ENCODE results near the gene KCND3.

The KCND3 gene

GRCh38 chr1:111738133-111738435 lies 251.4 kb downstream of the KCND3 start:
- no peak for DNase-seq

DNA sequence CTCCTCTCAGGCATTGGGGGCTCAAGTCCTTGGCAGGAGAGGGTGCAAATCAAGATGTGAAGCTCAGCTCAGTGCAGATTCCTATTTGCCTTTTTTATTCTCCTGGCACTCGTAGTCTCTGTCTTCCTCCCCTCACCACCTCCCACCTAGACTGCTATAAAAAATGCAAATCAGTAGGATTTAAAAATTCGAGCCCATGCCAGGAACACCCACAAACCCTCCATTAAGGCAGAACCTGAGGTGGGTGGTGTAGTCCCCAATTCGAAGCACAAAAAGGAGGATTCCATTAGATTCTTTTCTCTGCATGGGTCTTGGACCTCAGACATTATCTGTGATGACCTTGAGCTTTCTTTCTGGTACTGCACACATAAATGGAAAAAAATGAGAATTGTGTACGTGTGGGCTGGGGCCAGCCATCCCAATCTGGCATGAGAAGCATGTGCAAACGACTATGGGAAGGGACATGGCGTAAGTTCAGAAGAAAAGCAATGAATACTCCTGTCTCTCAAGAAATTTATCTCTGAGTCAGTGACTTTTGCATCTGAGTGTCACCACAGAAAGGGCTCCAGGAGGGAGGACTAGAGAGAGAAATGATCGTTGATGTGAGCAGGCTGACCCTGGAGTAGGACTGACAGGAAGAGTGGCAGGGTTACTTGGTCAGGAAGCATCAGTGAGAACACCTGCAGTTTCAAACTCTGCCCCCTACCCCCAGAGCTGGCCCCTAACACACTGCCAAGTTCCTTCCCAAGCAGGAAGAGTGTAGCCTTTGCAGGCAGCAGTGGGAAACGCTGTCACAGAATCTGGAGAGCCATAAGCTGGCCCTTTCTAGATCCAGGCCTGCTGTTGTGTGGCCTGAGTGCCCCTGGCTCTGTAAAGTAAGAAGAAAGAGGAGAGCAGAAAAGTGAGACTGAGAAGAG lies 252.0 kb downstream of the KCND3 start:
- DNase-seq: peak; percentile 34

DNA sequence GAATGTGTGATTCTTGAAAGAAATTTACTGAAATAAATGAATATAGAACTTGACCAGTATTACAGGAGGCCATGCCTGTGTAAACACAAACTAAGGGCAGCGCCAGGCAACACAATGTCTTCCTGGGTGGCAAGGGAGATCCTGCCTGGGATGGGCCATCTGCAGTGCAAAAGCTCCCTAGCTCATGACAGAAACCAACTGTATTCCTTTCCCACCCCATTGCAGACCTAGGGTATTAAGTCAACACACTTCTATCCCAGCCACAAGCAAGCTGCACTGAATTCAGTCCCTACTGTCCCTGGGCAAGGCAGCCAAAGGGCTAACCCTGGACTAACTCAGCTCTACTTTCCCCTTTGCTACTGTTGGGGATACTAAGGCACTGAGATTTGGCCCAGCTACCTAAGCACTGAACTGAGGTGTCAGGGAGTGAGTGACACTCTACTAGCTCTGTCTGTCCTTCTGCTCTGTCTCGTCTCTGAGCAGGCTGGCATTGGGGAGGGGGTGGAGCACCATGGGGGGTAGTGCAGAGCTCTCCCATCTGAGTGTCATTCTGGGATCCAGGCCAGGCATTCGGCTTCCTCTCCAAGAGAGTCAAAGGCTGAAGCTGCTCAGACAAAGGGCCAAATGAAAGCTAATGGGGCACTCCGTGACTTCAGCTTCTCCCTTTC lies 252.8 kb downstream of the KCND3 start:
- peak; percentile 60 for DNase-seq

DNA sequence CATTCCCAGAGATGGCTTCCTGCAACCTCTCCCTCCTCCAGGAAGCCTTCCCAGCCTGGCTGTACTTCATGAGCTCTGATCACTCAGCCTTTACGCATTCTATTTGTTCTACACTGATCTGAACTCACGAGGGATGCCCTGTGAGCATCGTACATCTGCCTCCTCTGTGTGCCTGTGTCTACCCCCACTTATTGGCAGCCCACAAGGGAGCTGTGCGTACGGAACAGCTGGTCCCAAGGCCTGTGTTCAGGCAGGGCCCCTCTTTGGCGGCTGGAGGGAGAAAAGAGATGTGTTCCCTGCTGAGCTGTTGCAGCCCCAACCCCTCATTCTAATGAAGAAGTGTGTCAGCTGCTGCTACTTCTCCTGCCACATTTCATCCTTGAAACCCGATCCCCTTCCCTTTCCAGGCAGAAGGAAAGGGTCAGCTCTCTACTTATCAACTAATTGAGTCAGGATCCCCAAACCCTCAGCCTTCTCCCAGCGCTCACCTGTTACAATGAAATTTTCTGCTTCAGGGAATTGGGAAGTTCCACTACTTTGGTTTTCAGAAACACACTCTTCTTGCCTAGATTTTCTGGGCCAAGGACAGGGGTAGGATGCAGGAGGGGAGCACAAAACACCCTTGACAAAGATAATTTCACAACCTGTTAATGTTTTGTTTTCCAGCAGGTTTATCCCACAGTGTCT lies 253.5 kb downstream of the KCND3 start:
- peak; percentile 41 for DNase-seq

DNA sequence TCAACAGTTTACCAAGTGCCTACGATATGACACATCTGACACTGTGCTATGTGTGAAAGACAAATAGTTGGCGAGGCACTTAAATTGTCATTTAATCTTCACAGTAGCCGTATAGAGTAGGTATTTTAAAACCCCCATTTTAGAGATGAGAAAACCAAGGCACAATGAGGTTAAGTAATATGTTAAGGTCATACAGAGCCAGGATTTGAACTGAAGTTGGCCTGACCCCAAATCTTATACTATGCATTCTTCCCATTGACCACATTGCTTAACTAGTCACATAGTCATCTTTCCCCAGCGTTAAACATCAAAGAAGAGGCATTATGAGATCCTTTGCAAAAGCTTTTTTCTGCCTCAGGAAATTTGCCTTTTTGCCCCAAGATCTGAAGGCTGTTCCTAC lies 254.1 kb downstream of the KCND3 start:
- peak; percentile 64 for DNase-seq

DNA sequence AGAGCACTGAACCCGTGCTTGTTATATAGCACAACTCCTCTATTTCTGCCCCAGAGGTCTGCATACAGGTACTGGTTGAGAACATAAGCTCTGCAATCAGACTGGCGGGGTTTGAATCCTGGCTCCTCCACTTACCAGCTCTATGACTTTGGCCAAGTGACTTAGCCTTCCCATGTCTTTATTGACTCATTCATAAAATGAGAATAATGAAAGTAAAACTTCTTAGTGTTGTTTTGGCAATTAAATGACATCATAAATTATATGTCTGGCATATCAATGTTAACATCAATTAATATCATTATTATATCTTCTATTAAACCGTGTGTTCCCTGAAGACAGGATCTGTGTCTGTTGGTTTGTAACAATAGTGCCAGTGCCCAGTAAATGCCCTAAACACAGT lies 254.6 kb downstream of the KCND3 start:
- no peak for DNase-seq

GRCh38 chr1:111734426-111734825 lies 255.0 kb downstream of the KCND3 start:
- DNase-seq: no peak

GRCh38 chr1:111733992-111734341 lies 255.5 kb downstream of the KCND3 start:
- no peak for DNase-seq

- peak; percentile 78 for DNase-seq
These were observed 256.1 kb downstream of the KCND3 start for GRCh38 chr1:111733183-111733991.

DNA sequence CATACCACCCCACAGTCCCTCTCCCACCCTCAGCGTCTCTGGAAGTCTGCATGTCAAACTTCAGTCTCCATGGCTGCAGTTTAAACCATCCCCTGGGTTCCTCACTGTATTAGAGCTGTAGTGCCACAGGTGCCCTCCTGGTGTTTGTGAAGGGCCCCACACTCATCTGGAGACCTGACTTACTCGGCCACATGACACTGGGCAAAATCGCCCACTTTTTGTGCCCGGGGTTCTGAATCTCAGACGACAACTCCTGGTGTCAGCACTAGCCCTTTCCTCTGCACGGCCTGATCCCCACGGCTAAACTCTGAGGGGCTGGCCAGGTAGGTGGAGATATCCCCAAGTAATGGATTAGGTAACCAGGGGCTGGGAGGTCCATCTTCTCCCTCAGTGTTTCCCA lies 256.8 kb downstream of the KCND3 start:
- DNase-seq: no peak

DNA sequence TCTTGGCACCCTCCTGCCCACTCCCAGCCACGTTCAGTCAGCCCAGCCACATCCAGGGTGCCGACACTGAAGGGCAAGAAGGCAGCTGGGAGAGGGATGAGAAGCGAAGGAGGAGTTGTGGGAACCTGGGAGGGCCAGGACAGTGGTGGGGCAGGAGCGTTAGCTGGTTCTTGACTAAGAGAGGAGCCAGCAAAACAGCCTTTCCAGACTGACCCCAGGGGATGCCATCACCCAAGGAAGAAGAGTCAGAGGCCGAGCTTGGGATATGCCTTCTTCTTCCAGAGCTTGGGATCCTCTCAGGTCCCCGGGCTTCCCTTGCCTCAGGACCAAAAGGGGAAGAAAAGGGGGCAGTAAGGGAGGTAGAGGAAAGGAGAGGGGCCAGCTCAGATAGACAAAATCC lies 257.5 kb downstream of the KCND3 start:
- DNase-seq: no peak

DNA sequence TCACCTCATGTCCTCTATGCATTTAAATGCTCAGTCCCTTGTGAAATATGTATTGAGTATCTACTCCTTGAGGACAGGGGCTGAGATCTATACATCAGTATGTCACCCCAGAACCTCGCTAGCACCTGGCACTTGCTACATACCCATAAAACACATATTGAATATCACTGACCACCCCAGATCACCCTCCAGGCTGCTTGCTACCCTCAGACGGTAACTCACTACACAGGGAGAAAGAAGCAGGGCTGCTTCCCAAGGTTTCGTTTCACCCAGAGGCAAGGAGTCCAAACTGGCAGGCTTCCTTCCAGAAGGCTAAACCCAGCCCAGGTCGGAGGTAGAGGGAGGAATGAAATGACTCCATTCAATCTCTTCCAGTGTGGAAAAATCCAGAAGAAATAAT lies 258.8 kb downstream of the KCND3 start:
- no peak for DNase-seq

DNA sequence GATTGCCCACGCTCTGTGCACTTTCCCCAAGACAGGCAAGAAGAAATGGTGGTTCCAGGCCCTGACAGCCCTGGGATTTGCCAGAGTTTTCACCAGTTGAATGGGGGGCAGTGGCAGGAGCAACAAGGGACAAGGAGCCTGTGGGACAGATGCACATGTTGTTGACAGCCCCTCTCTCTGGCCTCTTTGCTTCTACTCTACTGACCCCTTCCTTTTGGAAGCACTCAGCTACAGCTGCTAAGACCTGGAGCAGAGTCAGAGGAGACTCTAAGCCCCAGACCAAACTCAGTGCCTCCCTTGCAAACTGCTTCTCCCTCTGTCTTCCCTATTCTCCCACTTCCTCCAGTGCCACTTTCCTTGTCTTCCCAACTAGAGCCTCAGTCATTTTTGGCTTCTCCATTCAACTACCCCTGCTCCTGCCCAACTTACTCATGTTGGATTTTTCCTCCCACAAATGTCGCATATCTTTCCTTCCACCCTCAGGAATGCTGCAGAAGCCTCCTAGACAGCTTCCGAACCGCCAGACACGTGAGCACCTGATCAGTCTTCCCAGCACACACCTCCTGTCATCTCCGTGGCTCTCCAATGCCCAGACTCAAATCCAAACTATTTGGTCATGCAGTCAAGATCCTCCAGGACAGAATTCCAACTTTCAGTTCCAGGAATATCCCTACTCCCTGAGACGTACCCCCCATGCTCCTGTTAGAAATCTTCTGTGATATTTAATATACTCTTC lies 259.4 kb downstream of the KCND3 start:
- peak; percentile 28 for DNase-seq

DNA sequence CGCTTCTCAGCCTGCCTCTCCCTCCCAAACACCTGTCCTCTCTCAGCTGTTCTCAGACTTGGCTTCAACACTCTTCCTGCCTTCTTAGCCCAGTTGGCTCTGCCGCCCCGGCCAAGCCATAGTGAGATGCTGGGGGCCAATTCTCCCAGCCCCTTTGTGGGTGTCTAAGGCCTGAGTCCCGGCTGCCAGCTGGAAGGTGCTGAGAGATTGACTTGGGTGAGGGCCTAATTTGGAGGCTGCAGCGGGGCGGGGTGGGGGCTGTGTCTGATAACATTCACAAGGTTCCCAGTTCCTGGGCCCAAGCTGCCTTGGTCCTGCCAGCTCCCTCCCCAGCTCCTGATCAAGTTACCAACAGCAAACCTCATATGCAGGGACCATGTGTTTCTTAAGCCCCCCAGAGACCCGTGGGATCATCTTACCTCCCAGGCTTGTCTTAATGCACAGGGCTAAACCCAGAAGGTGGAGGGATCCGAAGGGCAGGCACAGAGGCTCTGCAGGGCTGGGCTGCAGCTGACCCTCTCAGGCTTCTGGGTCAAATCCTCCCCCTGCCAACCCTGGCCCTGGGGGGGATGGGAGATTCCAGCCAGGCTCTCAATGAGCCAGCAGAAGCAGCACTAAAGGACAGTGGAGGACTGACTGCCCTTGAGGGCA lies 260.1 kb downstream of the KCND3 start:
- no peak for DNase-seq

GRCh38 chr1:111727056-111727455 lies 262.4 kb downstream of the KCND3 start:
- DNase-seq: no peak

DNA sequence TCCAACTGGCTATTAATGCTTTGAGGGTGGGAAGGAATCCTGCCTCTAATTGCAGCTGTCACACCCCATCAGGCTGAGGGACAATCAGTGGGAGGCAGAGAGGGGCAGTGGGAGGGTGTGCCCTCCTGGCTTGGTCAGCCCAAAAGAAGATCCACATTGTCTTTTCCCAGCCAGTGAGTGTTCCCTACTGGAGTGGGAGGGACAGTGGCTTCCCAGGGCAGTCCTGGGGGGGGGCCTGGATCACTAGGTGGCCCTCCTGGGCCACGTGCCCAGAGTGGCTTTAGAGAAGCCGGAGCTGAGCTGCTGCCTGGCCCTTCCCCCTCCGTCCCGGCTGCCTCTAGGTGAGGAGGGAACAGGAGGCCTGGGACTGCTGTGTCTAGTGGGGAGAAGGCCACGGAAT lies 264.3 kb downstream of the KCND3 start:
- DNase-seq: no peak

DNA sequence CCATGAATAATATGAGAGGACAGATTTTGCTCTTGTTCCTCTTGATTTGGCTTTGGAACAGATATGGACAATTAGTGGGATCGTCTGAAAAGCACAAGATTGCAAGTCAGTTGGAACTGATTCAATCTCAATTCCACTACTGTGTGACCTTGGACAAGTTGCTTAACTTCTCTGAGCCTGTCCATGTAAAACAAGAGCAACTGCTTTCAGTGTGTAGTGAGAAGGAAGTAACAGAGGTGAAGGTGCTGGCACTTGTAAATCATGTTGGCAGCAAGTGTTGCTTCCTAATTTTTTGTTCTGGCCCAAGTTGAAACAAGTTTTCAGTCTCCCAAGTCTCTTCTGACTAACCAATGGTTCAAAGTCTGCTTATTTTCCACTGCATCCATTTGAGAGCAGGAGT lies 265.6 kb downstream of the KCND3 start:
- no peak for DNase-seq

DNA sequence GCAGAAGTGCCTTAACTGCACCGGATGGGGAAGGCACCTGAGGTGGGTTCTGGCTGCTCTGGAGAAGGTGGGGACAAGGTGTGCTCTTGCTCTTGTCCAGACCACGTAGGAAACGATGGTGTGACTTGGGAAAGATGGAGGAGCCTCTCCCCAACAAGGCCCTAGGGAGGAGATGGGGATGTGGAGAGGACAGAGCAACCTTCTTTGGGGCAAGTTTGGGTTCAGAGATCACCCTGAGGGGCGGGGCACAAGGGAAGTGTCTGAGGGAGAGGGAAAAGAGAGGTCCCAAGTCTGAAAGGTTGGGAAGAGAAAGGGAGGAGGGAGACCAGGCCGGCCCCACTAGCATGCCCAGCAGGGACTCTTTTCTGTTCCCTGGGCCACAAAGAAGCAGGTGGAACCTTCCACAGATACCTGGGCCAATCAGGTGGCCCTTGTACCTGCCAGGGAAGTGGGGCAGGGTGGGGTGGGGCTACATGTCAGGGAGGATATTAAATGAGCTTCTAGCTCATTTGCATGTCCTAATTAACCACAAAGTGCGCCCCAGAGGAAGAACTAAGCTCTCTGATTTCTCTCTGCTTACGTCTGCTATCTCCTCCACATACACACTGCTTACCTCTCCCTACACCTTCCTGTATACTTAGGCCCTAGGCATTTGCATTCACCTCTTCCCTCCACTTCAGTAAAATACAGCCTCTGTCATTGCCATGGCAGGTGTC lies 266.2 kb downstream of the KCND3 start:
- no peak for DNase-seq

GRCh38 chr1:111720977-111721786 lies 268.3 kb downstream of the KCND3 start:
- no peak for DNase-seq

Measured in fibroblast of upper back skin (primary cell).